Keratinocyte (primary cell): Measurements from ENCODE around the gene APPL2. TPM values are rescaled to one million over a fixed set of nuclear protein-coding genes. Genes with fewer than 3 reads are reported as not detected.

Source experiments
- DNase-seq: peaks from one replicate; pipeline ENCODE4 v3.0.0-alpha.2; 2011; ENCODE audit warnings: low read depth, missing footprints, low spot score
- FAIRE-seq: peaks from 2 replicates; lab custom pipeline; 2011; peaks lifted over from hg19 to GRCh38; lab: Jason Lieb, UNC
- H2AFZ ChIP-seq: 2 replicates; pipeline ENCODE4 v1.6.0; 2012; ENCODE audit warnings: low read length, control low read depth, inconsistent platforms; ENCODE audit not compliant: control insufficient read depth
- H3K27ac ChIP-seq: 2 replicates; pipeline ENCODE4 v1.5.1; 2011; ENCODE audit warnings: low read length; ENCODE audit not compliant: control insufficient read depth, insufficient read depth
- H3K27me3 ChIP-seq: 3 replicates; pipeline ENCODE4 v1.6.0; 2011; ENCODE audit warnings: low read length; ENCODE audit not compliant: control insufficient read depth, insufficient read depth; ENCODE audit errors: extremely low read depth
- H3K36me3 ChIP-seq, 2 experiments: 2 replicates in 1 of 2; 3 replicates in 1 of 2; pipeline ENCODE4 v1.5.1; 2011; ENCODE audit warnings: low read length in 2 of 2, mild to moderate bottlenecking in 1 of 2; ENCODE audit not compliant: control insufficient read depth in 2 of 2, insufficient read depth in 2 of 2; ENCODE audit errors: extremely low read depth in 1 of 2
- H3K4me1 ChIP-seq: 3 replicates; pipeline ENCODE4 v1.5.1; 2011; ENCODE audit warnings: low read length; ENCODE audit not compliant: control insufficient read depth, insufficient read depth; ENCODE audit errors: extremely low read depth
- H3K4me2 ChIP-seq: 3 replicates; pipeline ENCODE4 v1.6.0; 2011; ENCODE audit warnings: low read depth, low read length; ENCODE audit not compliant: control insufficient read depth, insufficient read depth; ENCODE audit errors: extremely low read depth
- H3K4me3 ChIP-seq, 3 experiments: fragments of 200-600 bp in 1 of 3; sonication (generic) in 1 of 3; 2 replicates in 2 of 3; 3 replicates in 1 of 3; pipeline ENCODE4 v1.5.1; 2011 to 2016; ENCODE audit warnings: low read length in 3 of 3, mild to moderate bottlenecking in 3 of 3, control low read depth in 2 of 3, inconsistent platforms in 1 of 3, low read depth in 1 of 3, mixed read lengths in 1 of 3, mixed run types in 1 of 3, moderate library complexity in 1 of 3; ENCODE audit not compliant: control insufficient read depth in 2 of 3, insufficient read depth in 2 of 3; ENCODE audit errors: extremely low read depth in 1 of 3
- H3K79me2 ChIP-seq: 2 replicates; pipeline ENCODE4 v1.6.0; 2012; ENCODE audit warnings: low read length; ENCODE audit not compliant: control insufficient read depth, insufficient read depth
- H3K9ac ChIP-seq: 3 replicates; pipeline ENCODE4 v1.6.0; 2011; ENCODE audit warnings: low read length; ENCODE audit not compliant: control insufficient read depth, insufficient read depth; ENCODE audit errors: extremely low read depth
- H3K9me1 ChIP-seq: 3 replicates; pipeline ENCODE4 v1.6.0; 2011; ENCODE audit warnings: low read length; ENCODE audit not compliant: control insufficient read depth, insufficient read depth; ENCODE audit errors: extremely low read depth
- H3K9me3 ChIP-seq: 2 replicates; pipeline ENCODE4 v1.5.1; 2012; ENCODE audit warnings: low read depth, low read length; ENCODE audit not compliant: control insufficient read depth
- H4K20me1 ChIP-seq: 3 replicates; pipeline ENCODE4 v1.6.0; 2011; ENCODE audit warnings: low read length; ENCODE audit not compliant: control insufficient read depth, insufficient read depth; ENCODE audit errors: extremely low read depth
- EZH2 ChIP-seq: IDR thresholded peaks from one replicate; pipeline ENCODE4 v1.6.1; 2012; ENCODE audit warnings: inconsistent platforms, mild to moderate bottlenecking, low read length, moderate library complexity
- dilution Hi-C: fragments of 300-500 bp; cut with MboI; formaldehyde crosslinking; loops from one replicate; pipeline ENCODE4 v1.7.0; 2020; ENCODE audit warnings: low sequenced_read_pairs; ENCODE audit not compliant: extremely low pct_ligation_motif_present
- polyA plus RNA-seq, 5 experiments: library from polyadenylated mRNA; depleted of rRNA in 3 of 5; stranded (reverse) in 3 of 5; stranded (forward) in 1 of 5; unstranded in 1 of 5; fragments of >200 nt; gene quantifications; 1 replicate in 1 of 5; 2 replicates in 3 of 5; 3 replicates in 1 of 5; pipeline versions ENCODE4 v1.2.1 to v1.2.3, GENCODE V29; 2011 to 2012; ENCODE audit warnings: missing spikeins in 2 of 5, low read depth in 1 of 5, low replicate concordance in 1 of 5
- TF ChIP-seq, protein P1 (sequence below), 3 experiments: IDR thresholded peaks in 1 of 3; conservative IDR thresholded peaks in 1 of 3; optimal IDR thresholded peaks in 1 of 3; 2 replicates in 2 of 3; 3 replicates in 1 of 3; pipeline versions ENCODE3 to v1.5.1; 2011; ENCODE audit warnings: low read length in 3 of 3, mild to moderate bottlenecking in 3 of 3, moderate library complexity in 2 of 3, control low read depth in 1 of 3, inconsistent platforms in 1 of 3; ENCODE audit not compliant: insufficient read depth in 2 of 3; ENCODE audit errors: extremely low read depth in 1 of 3

Gene APPL2
- polyA plus RNA-seq, 1 donor (not counting 4 experiments of a cell fraction or from before 2014, with no cell fraction given) = 26.1 TPM

GRCh38 chr12:105231396-105231795 lies 4.6 kb downstream of the APPL2 start:
- Histone ChIP-seq H3K27ac (no peak overlapping the region), H2AFZ (no peak overlapping the region), H3K9ac (no peak overlapping the region), H3K36me3 (peaks cover 9 to 10% of the 10 kb centered on the region in 2 experiments), H3K9me3 (no peaks in the 10 kb centered on the region), H3K4me2 (no peak overlapping the region), H4K20me1 (no peaks in the 10 kb centered on the region), H3K79me2 (peaks cover 22% of the 10 kb centered on the region), H3K9me1 (peaks cover 2% of the 10 kb centered on the region), H3K27me3 (no peaks in the 10 kb centered on the region), H3K4me1 (peaks cover 15% of the 10 kb centered on the region), H3K4me3 (no peak overlapping the region)
- no peak for DNase-seq
- TF ChIP-seq EZH2 = no peak
- TF ChIP-seq, protein P1, sequence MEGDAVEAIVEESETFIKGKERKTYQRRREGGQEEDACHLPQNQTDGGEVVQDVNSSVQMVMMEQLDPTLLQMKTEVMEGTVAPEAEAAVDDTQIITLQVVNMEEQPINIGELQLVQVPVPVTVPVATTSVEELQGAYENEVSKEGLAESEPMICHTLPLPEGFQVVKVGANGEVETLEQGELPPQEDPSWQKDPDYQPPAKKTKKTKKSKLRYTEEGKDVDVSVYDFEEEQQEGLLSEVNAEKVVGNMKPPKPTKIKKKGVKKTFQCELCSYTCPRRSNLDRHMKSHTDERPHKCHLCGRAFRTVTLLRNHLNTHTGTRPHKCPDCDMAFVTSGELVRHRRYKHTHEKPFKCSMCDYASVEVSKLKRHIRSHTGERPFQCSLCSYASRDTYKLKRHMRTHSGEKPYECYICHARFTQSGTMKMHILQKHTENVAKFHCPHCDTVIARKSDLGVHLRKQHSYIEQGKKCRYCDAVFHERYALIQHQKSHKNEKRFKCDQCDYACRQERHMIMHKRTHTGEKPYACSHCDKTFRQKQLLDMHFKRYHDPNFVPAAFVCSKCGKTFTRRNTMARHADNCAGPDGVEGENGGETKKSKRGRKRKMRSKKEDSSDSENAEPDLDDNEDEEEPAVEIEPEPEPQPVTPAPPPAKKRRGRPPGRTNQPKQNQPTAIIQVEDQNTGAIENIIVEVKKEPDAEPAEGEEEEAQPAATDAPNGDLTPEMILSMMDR (optimal IDR thresholded peaks at IDR 0.05 in 1 of 3, IDR thresholded peaks at IDR 0.05 in 1 of 3, conservative IDR thresholded peaks at IDR 0.05 in 1 of 3; ENCODE audit: extremely low read depth in 1 of 3, insufficient read depth in 2 of 3, low read length in 3 of 3) = no peak
- FAIRE-seq = no peak
- dilution Hi-C loops = no loop called here

GRCh38 chr12:105229371-105229770 lies 6.6 kb downstream of the APPL2 start:
- H3K4me2 ChIP-seq = no peak overlapping the region
- H2AFZ ChIP-seq = no peak overlapping the region
- H3K27ac ChIP-seq = no peak overlapping the region
- peaks cover 9 to 10% of the 10 kb centered on the region in 2 experiments for H3K36me3 ChIP-seq
- TF ChIP-seq EZH2 = no peak
- TF ChIP-seq, protein P1 (optimal IDR thresholded peaks at IDR 0.05 in 1 of 3, IDR thresholded peaks at IDR 0.05 in 1 of 3, conservative IDR thresholded peaks at IDR 0.05 in 1 of 3; ENCODE audit: extremely low read depth in 1 of 3, insufficient read depth in 2 of 3, low read length in 3 of 3) = no peak
- no peaks in the 10 kb centered on the region for H3K27me3 ChIP-seq
- H3K79me2 ChIP-seq = peaks cover 14% of the 10 kb centered on the region
- DNase-seq (no peak), FAIRE-seq (no peak)
- H3K9me3 ChIP-seq = no peaks in the 10 kb centered on the region
- H4K20me1 ChIP-seq = no peaks in the 10 kb centered on the region
- dilution Hi-C loops = no loop called here
- H3K9ac ChIP-seq = no peak overlapping the region
- peaks cover 2% of the 10 kb centered on the region for H3K9me1 ChIP-seq
- peaks cover 8% of the 10 kb centered on the region for H3K4me1 ChIP-seq
- H3K4me3 ChIP-seq = no peak overlapping the region
